HepG2 (cell line): Measurements from ENCODE around the gene RAPSN. TPM values are rescaled to one million over a fixed set of nuclear protein-coding genes. Genes with fewer than 3 reads are reported as not detected.

Source experiments
- ATAC-seq: fragments of 200-7000 bp; cut with Tn5 transposase; 3 replicates; pipeline ENCODE4 v1.9.1; 2020; ENCODE audit warnings: mild to moderate bottlenecking, moderate library complexity
- BruUV-seq: library from RNA; stranded (reverse); fragments of 400-500 nt; replicated peaks from 2 replicates; lab custom pipeline; 2021; lab: Mats Ljungman, UMichigan
- CTCF ChIA-PET: fragments of 300-600 bp; formaldehyde crosslinking; extraction: SDS; loops from one replicate; lab custom pipeline; 2021; ENCODE audit warnings: low total read pairs, inconsistent platforms, low intra/inter-chr PET ratio; lab: Yijun Ruan, JAX
- POLR2A ChIA-PET: fragments of 350-600 bp; sonication (Branson Sonifier 250); formaldehyde crosslinking; loops from one replicate; lab custom pipeline; 2020; ENCODE audit warnings: antibody characterized with exemption, inconsistent platforms; lab: Yijun Ruan, JAX
- DNase-seq: peaks from one replicate; pipeline ENCODE4 v3.0.0-alpha.2; 2015; ENCODE audit warnings: low spot score
- FAIRE-seq: peaks from 3 replicates; lab custom pipeline; 2011; peaks lifted over from hg19 to GRCh38; lab: Jason Lieb, UNC
- H2AFZ ChIP-seq: one replicate; pipeline ENCODE4 v1.6.1; 2011; ENCODE audit warnings: low read length, inconsistent platforms
- H3K27ac ChIP-seq: fragments of 300-600 bp; 3 replicates; pipeline ENCODE4 v1.8.0; 2011; ENCODE audit warnings: mixed run types, mild to moderate bottlenecking, mixed read lengths, low read length, inconsistent platforms; ENCODE audit not compliant: insufficient read depth; ENCODE audit errors: extremely low read length
- H3K27me3 ChIP-seq, 2 experiments: fragments of 200-600 bp in 1 of 2; 2 replicates in 1 of 2; 3 replicates in 1 of 2; pipeline versions ENCODE4 v1.6.0 to v1.8.0; 2011; ENCODE audit warnings: low read length in 2 of 2, mild to moderate bottlenecking in 2 of 2, moderate library complexity in 2 of 2, inconsistent platforms in 1 of 2; ENCODE audit not compliant: insufficient read depth in 2 of 2, control insufficient read depth in 1 of 2
- H3K36me3 ChIP-seq, 2 experiments: fragments of 200-600 bp in 1 of 2; replicated peaks in 1 of 2; 2 replicates in 1 of 2; 3 replicates in 1 of 2; pipeline versions ENCODE4 v1.5.1 to v1.8.0; 2011; ENCODE audit warnings: low read length in 2 of 2, inconsistent platforms in 1 of 2; ENCODE audit not compliant: insufficient read depth in 2 of 2, control insufficient read depth in 1 of 2
- H3K4me1 ChIP-seq: 2 replicates; pipeline ENCODE4 v1.5.1; 2012; ENCODE audit warnings: low read length, inconsistent platforms; ENCODE audit not compliant: insufficient read depth
- H3K4me2 ChIP-seq: 2 replicates; pipeline ENCODE4 v1.6.0; 2011; ENCODE audit warnings: low read depth, low read length, inconsistent platforms
- H3K4me3 ChIP-seq, 3 experiments: fragments of 200-600 bp in 1 of 3; sonication (generic), shearing (Covaris generic) in 1 of 3; replicated peaks in 1 of 3; 2 replicates each; pipeline ENCODE4 v1.5.1; 2011 to 2016; ENCODE audit warnings: low read length in 3 of 3, inconsistent platforms in 2 of 3, low read depth in 2 of 3, mild to moderate bottlenecking in 2 of 3, control low read depth in 1 of 3, mixed read lengths in 1 of 3; ENCODE audit not compliant: insufficient read depth in 1 of 3
- H3K79me2 ChIP-seq: one replicate; pipeline ENCODE4 v1.6.1; 2011; ENCODE audit warnings: low read length, inconsistent platforms; ENCODE audit not compliant: insufficient read depth
- H3K9ac ChIP-seq: 2 replicates; pipeline ENCODE4 v1.6.0; 2011; ENCODE audit warnings: mild to moderate bottlenecking, low read depth, low read length, inconsistent platforms; ENCODE audit not compliant: insufficient read depth
- H3K9me3 ChIP-seq: 2 replicates; pipeline ENCODE4 v1.5.1; 2012; ENCODE audit warnings: mild to moderate bottlenecking, low read length
- H4K20me1 ChIP-seq: 2 replicates; pipeline ENCODE4 v1.6.0; 2011; ENCODE audit warnings: inconsistent platforms, mild to moderate bottlenecking, low read length, moderate library complexity; ENCODE audit not compliant: insufficient read depth
- MED1 ChIP-seq: sonication (generic); formaldehyde crosslinking; IDR thresholded peaks from 2 replicates; pipeline ENCODE4 v1.4.0; 2020; ENCODE audit warnings: missing genetic modification reagents
- SNRNP70 ChIP-seq: fragments of 200-400 bp; formaldehyde crosslinking; IDR thresholded peaks from 2 replicates; pipeline ENCODE4 v1.6.1; 2017; ENCODE audit warnings: mild to moderate bottlenecking, low read depth, low read length, moderate library complexity
- TAF15 ChIP-seq: fragments of 200-400 bp; formaldehyde crosslinking; IDR thresholded peaks from one replicate; pipeline ENCODE4 v1.6.1; 2018; ENCODE audit warnings: mild to moderate bottlenecking, low read depth, low read length; ENCODE audit not compliant: poor library complexity, severe bottlenecking
- ZKSCAN8 ChIP-seq: IDR thresholded peaks from 2 replicates; pipeline ENCODE4 v1.6.1; 2016; ENCODE audit warnings: borderline replicate concordance, missing genetic modification reagents, missing compliant biosample characterization
- ZNF629 ChIP-seq: sonication (generic); formaldehyde crosslinking; conservative IDR thresholded peaks from 2 replicates; pipeline ENCODE4 v1.5.0; 2020; ENCODE audit warnings: missing genetic modification reagents
- ZNF800 ChIP-seq: sonication (generic); formaldehyde crosslinking; IDR thresholded peaks from 2 replicates; pipeline ENCODE4 v1.4.0; 2020; ENCODE audit warnings: missing genetic modification reagents
- WGBS: methylation state at CpG from one replicate; pipeline ENCODE4 v1.1.6; 2017; ENCODE audit warnings: low lambda C conversion rate; 5-methylcytosine and 5-hydroxymethylcytosine counted together
- in situ Hi-C: cut with HindIII; loops from 2 replicates; pipeline ENCODE4 v1.10.0; 2017; ENCODE audit warnings: low pct_unique_long_range_greater_than_20kb; ENCODE audit not compliant: extremely low pct_ligation_motif_present
- intact Hi-C: fragments of 100-400 bp; cut with micrococcal nuclease; formaldehyde crosslinking; loops from one replicate; pipeline ENCODE4 v1.10.0; 2022; ENCODE audit not compliant: unreplicated experiment
- polyA plus RNA-seq, 8 experiments: library from polyadenylated mRNA; depleted of rRNA in 3 of 8; stranded (reverse) in 7 of 8; unstranded in 1 of 8; fragments of >200 nt; fragmentation: Illumina TruSeq in 4 of 8; extraction: Trizol in 4 of 8; gene quantifications; 2 replicates each; pipeline versions ENCODE4 v1.2.1 to v1.2.3, GENCODE V29; 2011 to 2016; ENCODE audit warnings: low read depth in 4 of 8, missing spikeins in 1 of 8, mixed read lengths in 1 of 8; ENCODE audit not compliant: insufficient read depth in 1 of 8
- total RNA-seq, 5 experiments: library from RNA; depleted of rRNA; stranded (reverse); fragments of >200 nt; fragmentation: Illumina TruSeq; extraction: Trizol; gene quantifications; 2 replicates each; pipeline ENCODE4 v1.2.3, GENCODE V29; 2016; ENCODE audit warnings: low read depth in 1 of 5

Gene RAPSN
- total and polyA plus RNA-seq, 2 of the 13 experiments (the other 11 are each of a cell fraction or from before 2014, with no cell fraction given): 0.15 to 1.2 TPM

DNA sequence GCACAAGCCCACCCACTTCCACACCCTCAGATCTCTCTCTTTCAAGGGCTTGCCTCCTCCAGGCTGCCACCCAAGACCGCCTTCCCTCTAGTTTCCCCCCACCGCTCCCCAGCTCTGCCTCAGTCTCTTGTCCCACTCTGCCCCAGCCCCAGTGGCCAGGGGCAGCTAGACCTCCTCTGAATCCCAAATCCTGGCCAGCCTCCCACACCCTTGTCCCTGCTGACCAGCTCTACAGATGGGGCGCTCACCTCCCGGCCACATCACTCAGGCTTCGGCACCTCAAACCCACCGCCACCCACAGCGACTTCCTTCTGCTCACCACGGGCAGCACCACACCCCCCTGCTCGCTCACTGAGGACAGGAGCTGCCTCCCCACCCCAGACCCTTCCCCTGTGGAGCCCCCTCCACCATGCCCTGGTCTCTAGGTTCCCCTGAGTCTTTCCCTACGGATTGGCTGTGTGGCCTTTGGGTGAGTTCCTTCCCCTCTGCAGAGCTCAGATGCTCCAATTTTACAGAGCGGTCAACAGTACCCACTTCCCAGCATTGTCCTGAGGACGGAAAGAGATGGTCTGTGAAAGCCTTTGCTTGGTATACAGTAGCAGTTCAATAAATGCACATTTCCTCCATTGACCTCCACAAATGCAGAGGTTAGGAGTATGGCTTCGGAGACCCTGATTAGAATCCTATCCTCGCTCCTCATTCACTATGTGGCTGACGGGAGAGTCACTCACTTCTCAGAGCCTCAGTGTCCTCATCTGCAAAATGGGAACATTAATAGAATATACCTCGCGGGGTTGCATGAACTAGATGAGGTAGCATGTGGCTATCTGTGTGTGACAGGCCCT, 59.1 kb downstream of the RAPSN start:
- intact Hi-C loops: no loop called here
- Histone ChIP-seq H3K4me1 (peaks cover 52% of the 10 kb centered on the region), H4K20me1 (no peaks in the 10 kb centered on the region), H3K9ac (no peak overlapping the region), H3K9me3 (no peaks in the 10 kb centered on the region), H2AFZ (no peak overlapping the region), H3K4me3 (no peak overlapping the region), H3K27ac (no peak overlapping the region), H3K27me3 (peaks cover 0 to 5% of the 10 kb centered on the region in 2 experiments; a peak in 2 of 5 replicates), H3K36me3 (no peaks in the 10 kb centered on the region), H3K79me2 (no peaks in the 10 kb centered on the region), H3K4me2 (no peak overlapping the region)
- DNase-seq (no peak), FAIRE-seq (no peak), ATAC-seq (no peak)
- POLR2A ChIA-PET: interaction anchor here (1.2 kb wide), 1 partner anchor 18 kb away, joined by 3 read pairs; no protein-coding TSS in a partner anchor
- BruUV-seq: no TSS peak
- 69% methylated on average over 17 of the region's 17 CpGs for WGBS
- no peak for TF ChIP-seq SNRNP70
- TF ChIP-seq TAF15: no peak
- TF ChIP-seq ZKSCAN8 (CRISPR knock-in tag): peak; percentile 91
- peak; percentile 87 for TF ChIP-seq ZNF629 (CRISPR knock-in tag)
- in situ Hi-C loops: no loop called here
- CTCF ChIA-PET: no interaction called here

DNA sequence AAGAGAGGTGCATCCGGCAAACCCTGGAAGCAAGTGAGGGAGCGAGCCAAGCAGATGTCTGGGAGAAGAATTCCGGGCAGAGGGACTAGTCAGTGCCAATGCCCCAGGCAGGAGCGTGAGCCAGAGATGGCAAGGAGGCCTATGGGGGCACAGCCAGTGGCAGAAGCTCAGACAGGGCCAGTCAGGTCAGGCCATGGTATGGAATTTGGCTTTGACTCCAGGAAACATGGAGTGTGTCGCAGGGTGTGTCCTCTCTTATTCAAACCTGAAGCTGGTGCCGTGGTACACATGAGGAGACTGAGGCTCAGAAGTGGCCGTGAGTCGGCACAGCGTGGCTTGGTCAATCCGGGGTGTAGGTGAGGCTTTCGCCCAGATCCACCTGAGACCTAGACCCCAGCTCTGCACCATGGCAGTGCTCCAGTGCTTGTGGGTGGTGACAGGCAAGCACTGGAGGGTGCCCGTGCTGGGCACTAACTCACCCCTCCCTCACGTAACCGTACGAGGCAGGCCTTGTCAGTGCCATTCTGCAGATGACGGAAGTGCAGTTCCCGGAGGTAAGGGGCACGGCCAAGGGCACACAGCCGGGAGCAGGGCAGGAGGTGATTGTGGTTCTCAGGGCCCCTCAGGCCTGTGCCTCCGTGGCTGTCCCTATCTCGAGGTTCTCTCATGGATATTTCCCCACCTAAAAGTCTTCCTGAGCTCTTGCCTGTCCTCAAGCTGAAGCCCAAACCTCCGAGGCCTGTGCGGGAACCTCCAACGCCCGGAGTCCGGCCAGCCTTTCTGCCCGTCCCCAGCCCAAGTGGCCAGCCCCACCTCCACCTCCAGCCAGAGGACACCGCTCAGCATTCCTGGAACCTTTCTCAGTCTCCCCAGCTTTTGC, 60.0 kb downstream of the RAPSN start:
- H3K36me3 ChIP-seq: no peaks in the 10 kb centered on the region
- no peaks in the 10 kb centered on the region for H3K79me2 ChIP-seq
- H4K20me1 ChIP-seq: no peaks in the 10 kb centered on the region
- FAIRE-seq: no peak
- peak; percentile 6; the same call in 2 of the 3 replicates for ATAC-seq
- peaks cover 0 to 5% of the 10 kb centered on the region in 2 experiments; a peak in 2 of 5 replicates for H3K27me3 ChIP-seq
- H3K4me2 ChIP-seq: peak overlapping the region; percentile 76
- ChIA-PET POLR2A (interaction anchor here (0.9 to 1.2 kb wide), 4 partner anchors 11 to 49 kb away, joined by 3 to 5 read pairs (median 4); partner anchors contain the start of gene PSMC3), CTCF (no interaction called here)
- BruUV-seq: no TSS peak
- H3K9me3 ChIP-seq: no peaks in the 10 kb centered on the region
- WGBS: 74% methylated on average over 17 of the region's 28 CpGs
- in situ Hi-C loops (no loop called here), intact Hi-C loops (no loop called here)
- no peak overlapping the region for H3K27ac ChIP-seq
- no peak overlapping the region for H2AFZ ChIP-seq
- peaks cover 43% of the 10 kb centered on the region for H3K4me1 ChIP-seq
- no peak overlapping the region for H3K9ac ChIP-seq
- DNase-seq: no peak
- no peak for TF ChIP-seq MED1 (CRISPR knock-in tag)
- TF ChIP-seq ZNF800 (CRISPR knock-in tag): 0 out of 2 replicates have a peak, but pooled peaks have one; percentile 23
- no peak overlapping the region; a peak in 1 of 6 replicates for H3K4me3 ChIP-seq
